HEK293 (cell line): ENCODE data around the gene TOR4A.

Experiments used
- CTCF ChIP-seq: fragments of 450-650 bp; formaldehyde crosslinking; IDR thresholded peaks from 2 replicates; pipeline ENCODE4 v1.5.1; 2016; ENCODE audit warnings: missing biosample characterization, missing genetic modification characterization
- OVOL3 ChIP-seq: fragments of 450-650 bp; formaldehyde crosslinking; IDR thresholded peaks from 2 replicates; pipeline ENCODE4 v1.5.1; 2016; ENCODE audit warnings: missing biosample characterization, missing genetic modification characterization
- SP7 ChIP-seq: fragments of 450-650 bp; formaldehyde crosslinking; IDR thresholded peaks from 2 replicates; pipeline ENCODE4 v1.5.1; 2016; ENCODE audit warnings: missing biosample characterization, missing genetic modification characterization
- ZBTB26 ChIP-seq: fragments of 450-650 bp; formaldehyde crosslinking; optimal IDR thresholded peaks from 2 replicates; pipeline ENCODE3; 2016; ENCODE audit warnings: missing biosample characterization, mild to moderate bottlenecking, missing genetic modification characterization
- ZBTB8A ChIP-seq: fragments of 450-650 bp; formaldehyde crosslinking; IDR thresholded peaks from 2 replicates; pipeline ENCODE4 v1.5.1; 2016; ENCODE audit warnings: missing biosample characterization, missing genetic modification characterization
- ZFP3 ChIP-seq: fragments of 450-650 bp; formaldehyde crosslinking; IDR thresholded peaks from 2 replicates; pipeline ENCODE4 v1.5.1; 2016; ENCODE audit warnings: low read depth, missing biosample characterization, missing genetic modification characterization
- ZNF140 ChIP-seq: fragments of 450-650 bp; formaldehyde crosslinking; IDR thresholded peaks from 2 replicates; pipeline ENCODE4 v1.5.1; 2016; ENCODE audit warnings: missing biosample characterization, missing genetic modification characterization
- ZNF175 ChIP-seq: fragments of 450-650 bp; formaldehyde crosslinking; IDR thresholded peaks from 2 replicates; pipeline ENCODE4 v1.5.1; 2016; ENCODE audit warnings: missing biosample characterization, missing genetic modification characterization
- ZNF37A ChIP-seq: fragments of 450-650 bp; IDR thresholded peaks from 2 replicates; pipeline ENCODE4 v1.5.1; 2018; ENCODE audit warnings: missing biosample characterization, missing genetic modification characterization
- ZNF549 ChIP-seq: fragments of 450-650 bp; IDR thresholded peaks from 2 replicates; pipeline ENCODE4 v1.5.1; 2018; ENCODE audit warnings: missing biosample characterization, missing genetic modification characterization, mild to moderate bottlenecking, inconsistent platforms, moderate library complexity
- ZNF621 ChIP-seq: fragments of 450-650 bp; formaldehyde crosslinking; IDR thresholded peaks from 2 replicates; pipeline ENCODE4 v1.5.1; 2017; ENCODE audit warnings: missing biosample characterization, missing genetic modification characterization
- ZNF639 ChIP-seq: fragments of 450-650 bp; formaldehyde crosslinking; IDR thresholded peaks from 2 replicates; pipeline ENCODE4 v1.5.1; 2016; ENCODE audit warnings: missing biosample characterization, missing genetic modification characterization
- ZNF76 ChIP-seq: fragments of 450-650 bp; formaldehyde crosslinking; IDR thresholded peaks from 2 replicates; pipeline ENCODE4; 2016; ENCODE audit warnings: low read depth, missing biosample characterization, missing genetic modification characterization, borderline replicate concordance
- ZNF768 ChIP-seq: fragments of 450-650 bp; formaldehyde crosslinking; IDR thresholded peaks from 2 replicates; pipeline ENCODE4 v1.5.1; 2018; ENCODE audit warnings: missing biosample characterization, mild to moderate bottlenecking, missing genetic modification characterization

- TF ChIP-seq ZNF549 (tag by site-specific recombination): no peak
- no peak for TF ChIP-seq ZBTB8A (tag by site-specific recombination)
- no peak for TF ChIP-seq ZNF621 (tag by site-specific recombination)
- no peak for TF ChIP-seq CTCF (tag by site-specific recombination)
- no peak for TF ChIP-seq ZNF639 (tag by site-specific recombination)
- no peak for TF ChIP-seq OVOL3 (tag by site-specific recombination)
- TF ChIP-seq ZBTB26 (tag by site-specific recombination): no peak
- TF ChIP-seq ZNF768 (tag by site-specific recombination): no peak
- TF ChIP-seq ZNF175 (tag by site-specific recombination): no peak
- no peak for TF ChIP-seq SP7 (tag by site-specific recombination)
- no peak for TF ChIP-seq ZNF76 (tag by site-specific recombination)
- TF ChIP-seq ZNF37A: no peak
- TF ChIP-seq ZNF140 (tag by site-specific recombination): no peak
- TF ChIP-seq ZFP3: no peak
These were observed 17.2 kb downstream of the TOR4A start for GRCh38 chr9:137294681-137295237.
